Trophoblast cell (in vitro differentiated cells and primary cell): ENCODE measurements around the gene PRR33.

ENCODE experiments used
- DNase-seq, 2 donors: peaks; one replicate each; pipeline ENCODE4 v3.0.0-alpha.2; 2016
- H2AFZ ChIP-seq: 2 replicates; pipeline ENCODE4 v1.6.1; 2013; ENCODE audit warnings: low read length, moderate library complexity, mild to moderate bottlenecking; ENCODE audit not compliant: insufficient read depth, poor library complexity
- H2AK5ac ChIP-seq: 2 replicates; pipeline ENCODE4 v1.6.1; 2013; ENCODE audit warnings: mild to moderate bottlenecking, low read length
- H2BK120ac ChIP-seq: 2 replicates; pipeline ENCODE4 v1.6.1; 2013; ENCODE audit warnings: low read length, mild to moderate bottlenecking, moderate library complexity; ENCODE audit not compliant: insufficient read depth, poor library complexity
- H2BK12ac ChIP-seq: 2 replicates; pipeline ENCODE4 v1.6.1; 2013; ENCODE audit warnings: mild to moderate bottlenecking, low read length, moderate library complexity
- H2BK5ac ChIP-seq: 2 replicates; pipeline ENCODE4 v1.6.1; 2013; ENCODE audit warnings: low read length, low read depth, moderate library complexity, mild to moderate bottlenecking; ENCODE audit not compliant: poor library complexity
- H3K14ac ChIP-seq: 2 replicates; pipeline ENCODE4 v1.6.1; 2013; ENCODE audit warnings: mild to moderate bottlenecking, low read length
- H3K18ac ChIP-seq: 2 replicates; pipeline ENCODE4 v1.6.1; 2013; ENCODE audit warnings: mild to moderate bottlenecking, low read length
- H3K23ac ChIP-seq: 2 replicates; pipeline ENCODE4 v1.6.1; 2013; ENCODE audit warnings: low read length
- H3K27ac ChIP-seq: 2 replicates; pipeline ENCODE4 v1.5.1; 2013; ENCODE audit warnings: low read depth, mild to moderate bottlenecking, inconsistent platforms, low read length, moderate library complexity
- H3K27me3 ChIP-seq: 2 replicates; pipeline ENCODE4 v1.6.1; 2013; ENCODE audit warnings: inconsistent platforms, mild to moderate bottlenecking, low read length, moderate library complexity; ENCODE audit not compliant: insufficient read depth
- H3K36me3 ChIP-seq, 2 experiments: 1 replicate in 1 of 2; 2 replicates in 1 of 2; pipeline ENCODE4 v1.6.1; 2013; ENCODE audit warnings: low read length in 2 of 2, mild to moderate bottlenecking in 2 of 2, moderate library complexity in 1 of 2; ENCODE audit not compliant: insufficient read depth in 2 of 2, control insufficient read depth in 1 of 2
- H3K4ac ChIP-seq: 2 replicates; pipeline ENCODE4 v1.6.1; 2013; ENCODE audit warnings: low read depth, mild to moderate bottlenecking, low read length, moderate library complexity
- H3K4me1 ChIP-seq, 2 experiments: 1 replicate in 1 of 2; 2 replicates in 1 of 2; pipeline ENCODE4 v1.6.1; 2013; ENCODE audit warnings: low read length in 2 of 2, mild to moderate bottlenecking in 2 of 2, moderate library complexity in 1 of 2; ENCODE audit not compliant: insufficient read depth in 2 of 2, control insufficient read depth in 1 of 2
- H3K4me2 ChIP-seq: 2 replicates; pipeline ENCODE4 v1.6.1; 2013; ENCODE audit warnings: inconsistent platforms, mild to moderate bottlenecking, low read length, moderate library complexity
- H3K4me3 ChIP-seq: 2 replicates; pipeline ENCODE4 v1.5.1; 2013; ENCODE audit warnings: mild to moderate bottlenecking, low read depth, low read length, inconsistent platforms
- H3K79me1 ChIP-seq: one replicate; pipeline ENCODE4 v1.6.1; 2013; ENCODE audit warnings: low read length
- H3K79me2 ChIP-seq: 2 replicates; pipeline ENCODE4 v1.6.1; 2013; ENCODE audit warnings: low read length, mild to moderate bottlenecking; ENCODE audit not compliant: control insufficient read depth, insufficient read depth, poor library complexity
- H3K9ac ChIP-seq: 2 replicates; pipeline ENCODE4 v1.6.1; 2013; ENCODE audit warnings: mild to moderate bottlenecking, low read length
- H3K9me3 ChIP-seq: 2 replicates; pipeline ENCODE4 v1.6.1; 2013; ENCODE audit warnings: low read depth, mild to moderate bottlenecking, control low read depth, inconsistent platforms, low read length; ENCODE audit not compliant: insufficient read depth
- H4K12ac ChIP-seq: 2 replicates; pipeline ENCODE4 v1.6.1; 2013; ENCODE audit warnings: low read depth, mild to moderate bottlenecking, low read length, moderate library complexity
- H4K8ac ChIP-seq: 2 replicates; pipeline ENCODE4 v1.6.1; 2013; ENCODE audit warnings: low read depth, mild to moderate bottlenecking, low read length, moderate library complexity
- H4K91ac ChIP-seq: one replicate; pipeline ENCODE4 v1.6.1; 2013; ENCODE audit warnings: low read depth, mild to moderate bottlenecking, low read length, moderate library complexity
- WGBS: extraction: QIAGEN DNeasy Blood & Tissue Kit; methylation state at CpG from one replicate; pipeline ENCODE4 v1.1.7; 2013; ENCODE audit warnings: missing lambda C conversion rate; ENCODE audit not compliant: insufficient read length, insufficient coverage; ENCODE audit errors: extremely low coverage; 5-methylcytosine and 5-hydroxymethylcytosine counted together

The PRR33 gene

DNA sequence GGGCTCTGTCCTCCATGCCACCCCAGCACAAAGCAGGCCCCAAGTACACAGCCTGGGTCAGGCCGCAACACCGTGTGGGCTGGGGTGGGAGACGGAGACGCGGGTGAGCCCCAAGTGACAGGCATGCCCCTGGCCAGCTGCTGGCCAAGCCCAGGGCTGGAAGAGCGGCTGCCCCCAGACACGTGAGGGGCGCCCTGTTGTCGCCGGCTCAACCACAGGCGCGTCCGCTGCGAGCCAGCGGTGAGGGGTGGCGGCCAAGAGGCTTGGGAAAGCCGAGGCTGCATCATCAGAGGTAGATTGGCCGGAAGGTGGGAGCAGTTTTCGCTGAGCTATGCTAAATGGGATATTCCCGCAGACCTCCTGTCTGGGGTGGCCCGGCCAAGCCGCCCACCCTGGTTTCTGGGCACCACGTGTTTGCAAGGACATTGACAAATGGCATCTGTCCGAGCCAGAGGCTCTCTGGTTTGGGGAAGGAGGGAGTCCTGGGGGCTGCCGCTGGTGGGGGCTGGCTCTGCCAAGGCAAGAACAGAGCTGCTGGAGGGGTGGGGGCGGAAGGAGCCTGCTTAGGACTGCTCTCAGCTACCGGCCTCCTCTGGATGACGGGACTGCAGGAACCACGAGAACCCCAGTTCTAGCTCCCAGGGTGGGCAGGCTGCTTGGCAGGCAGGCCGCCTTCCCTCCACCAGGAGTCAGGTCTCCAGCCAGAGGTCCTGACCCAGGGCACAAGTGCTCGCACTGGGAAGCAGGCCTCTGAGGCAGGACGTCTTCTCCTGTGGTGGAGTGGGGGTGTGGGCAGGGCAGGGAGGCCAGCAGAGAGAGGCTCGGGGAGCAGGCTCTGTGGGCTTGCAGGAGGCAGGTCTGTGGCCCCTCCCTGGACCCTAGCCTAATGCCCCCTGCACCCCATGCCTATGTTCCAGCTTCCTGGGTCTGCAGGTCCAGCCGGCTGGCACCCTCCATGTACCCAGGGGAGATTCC, 552 bp downstream of the PRR33 start:
- Histone ChIP-seq H3K27me3 (no peaks in the 10 kb centered on the region), H3K9me3 (peaks cover 5% of the 10 kb centered on the region), H2AK5ac (peak overlapping the region; percentile 9), H3K79me2 (no peaks in the 10 kb centered on the region), H4K8ac (no peak overlapping the region), H2AFZ (no peak overlapping the region), H3K23ac (no peak overlapping the region), H3K14ac (no peak overlapping the region), H2BK120ac (no peak overlapping the region), H2BK5ac (no peak overlapping the region), H3K4me1 (no peaks in the 10 kb centered on the region), H3K9ac (no peak overlapping the region), H4K91ac (no peak overlapping the region), H3K4me3 (no peak overlapping the region), H3K36me3 (no peaks in the 10 kb centered on the region), H3K4me2 (no peak overlapping the region), H4K12ac (no peak overlapping the region), H3K79me1 (no peaks in the 10 kb centered on the region), H2BK12ac (no peak overlapping the region), H3K27ac (no peak overlapping the region), H3K4ac (no peak overlapping the region), H3K18ac (no peak overlapping the region)
- WGBS = no CpG with 5 or more reads among the region's 34 CpGs
- no peak for DNase-seq

DNA sequence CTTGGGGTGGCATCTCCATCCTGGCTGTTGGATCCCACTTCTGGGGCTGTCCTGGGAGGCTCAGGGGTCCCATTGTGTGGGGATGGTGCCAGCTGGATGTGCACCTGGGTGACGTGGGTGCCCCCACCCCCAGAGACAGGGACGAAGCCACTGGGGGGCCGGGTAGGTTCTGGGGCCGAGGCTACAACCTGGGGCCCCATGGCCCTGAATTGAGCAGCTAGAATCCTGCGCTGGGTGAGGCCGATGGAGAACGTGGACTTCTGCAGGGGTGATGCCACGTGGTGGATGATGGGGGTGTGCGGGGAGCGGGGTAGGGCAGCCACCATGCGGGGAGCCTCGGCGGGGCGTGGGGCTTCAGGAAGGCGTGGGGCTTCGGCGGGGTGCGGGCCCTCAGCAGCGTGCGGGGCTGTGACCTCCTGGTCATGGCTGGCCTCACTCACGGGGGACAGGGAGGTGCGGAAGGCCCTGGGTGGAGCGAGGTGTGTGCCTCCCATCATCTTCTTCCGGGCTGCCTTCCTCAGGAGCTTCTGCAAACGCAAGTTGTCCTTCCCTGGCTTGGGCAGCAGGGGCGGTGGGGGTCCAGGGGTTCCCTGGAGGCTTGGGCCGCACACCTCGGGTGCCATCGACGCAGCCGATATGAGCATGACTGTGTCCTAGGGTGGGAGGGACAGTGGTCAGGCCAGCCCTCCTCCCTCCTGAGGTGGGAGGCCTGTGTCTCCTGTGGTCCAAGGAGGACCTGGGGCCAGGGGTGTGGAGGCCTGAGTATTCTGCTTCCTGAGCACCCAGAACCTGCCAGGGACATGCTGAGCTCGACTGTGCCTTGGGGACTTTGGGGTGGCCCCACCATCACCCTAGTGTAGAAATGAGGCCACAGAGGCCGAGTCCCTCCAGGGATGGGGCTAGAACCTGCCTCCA, 1.5 kb downstream of the PRR33 start:
- no peak overlapping the region for H2BK12ac ChIP-seq
- no peak overlapping the region for H3K27ac ChIP-seq
- H3K4me3 ChIP-seq = no peak overlapping the region
- no peak overlapping the region for H3K9ac ChIP-seq
- no peak overlapping the region for H3K4me2 ChIP-seq
- WGBS = no CpG with 5 or more reads among the region's 33 CpGs
- no peaks in the 10 kb centered on the region for H3K36me3 ChIP-seq
- H4K12ac ChIP-seq = no peak overlapping the region
- H3K4ac ChIP-seq = no peak overlapping the region
- H3K18ac ChIP-seq = no peak overlapping the region
- no peak overlapping the region for H4K8ac ChIP-seq
- no peak for DNase-seq
- no peaks in the 10 kb centered on the region for H3K79me1 ChIP-seq
- H2AFZ ChIP-seq = no peak overlapping the region
- H3K27me3 ChIP-seq = no peaks in the 10 kb centered on the region
- H3K9me3 ChIP-seq = peaks cover 5% of the 10 kb centered on the region
- peak overlapping the region; percentile 9 for H2AK5ac ChIP-seq
- no peak overlapping the region for H3K23ac ChIP-seq
- H3K79me2 ChIP-seq = no peaks in the 10 kb centered on the region
- no peak overlapping the region for H2BK5ac ChIP-seq
- H3K4me1 ChIP-seq = no peaks in the 10 kb centered on the region
- H3K14ac ChIP-seq = no peak overlapping the region
- H2BK120ac ChIP-seq = no peak overlapping the region
- H4K91ac ChIP-seq = no peak overlapping the region

DNA sequence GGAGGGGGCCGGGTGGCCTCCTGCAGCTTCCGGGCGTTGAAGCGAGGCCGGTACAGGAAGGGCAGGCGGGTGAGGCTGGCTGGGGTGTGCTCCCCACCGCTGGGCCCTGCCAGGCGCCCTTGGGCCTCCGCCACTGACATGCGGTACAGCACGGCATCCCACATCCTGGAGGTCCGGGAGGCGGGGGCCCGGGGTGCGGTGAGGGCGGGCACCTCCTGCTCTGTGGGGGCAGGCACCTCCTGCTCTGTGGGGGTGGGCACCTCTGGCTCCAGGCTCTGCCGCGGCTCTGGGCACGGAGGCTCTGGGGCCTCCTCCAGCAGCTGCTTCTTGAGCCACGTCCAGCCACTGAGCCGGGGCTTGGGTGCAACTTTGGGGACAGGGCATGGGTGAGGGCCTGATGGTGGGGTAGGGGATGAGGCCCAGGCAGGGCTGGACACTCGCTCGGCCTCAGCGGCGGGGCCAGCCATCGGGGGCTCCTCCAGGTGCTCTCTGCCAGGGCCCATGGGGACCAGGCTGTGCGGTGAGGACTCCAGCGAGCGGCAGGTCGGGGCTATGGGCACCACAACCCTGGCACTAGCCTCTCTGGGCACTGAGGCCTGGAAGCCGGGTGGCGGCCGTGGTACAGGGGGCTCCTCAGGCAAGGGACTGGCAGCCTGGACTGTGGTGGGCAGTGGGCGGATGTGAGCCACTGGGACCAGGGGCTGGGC, 2.3 kb downstream of the PRR33 start:
- WGBS = no CpG with 5 or more reads among the region's 34 CpGs

GRCh38 chr11:1888811-1889210, 2.9 kb downstream of the PRR33 start:
- no peak overlapping the region for H3K4me3 ChIP-seq
- no peaks in the 10 kb centered on the region for H3K36me3 ChIP-seq
- no peak overlapping the region for H3K9ac ChIP-seq
- H2BK12ac ChIP-seq = no peak overlapping the region
- H4K8ac ChIP-seq = no peak overlapping the region
- no peak overlapping the region for H3K27ac ChIP-seq
- no peak overlapping the region for H4K91ac ChIP-seq
- no peaks in the 10 kb centered on the region for H3K4me1 ChIP-seq
- H2BK120ac ChIP-seq = no peak overlapping the region
- H3K79me2 ChIP-seq = no peaks in the 10 kb centered on the region
- H2AK5ac ChIP-seq = no peak overlapping the region
- DNase-seq = no peak
- H4K12ac ChIP-seq = no peak overlapping the region
- H3K23ac ChIP-seq = no peak overlapping the region
- no CpG with 5 or more reads among the region's 6 CpGs for WGBS
- H3K9me3 ChIP-seq = peaks cover 5% of the 10 kb centered on the region
- no peak overlapping the region for H2BK5ac ChIP-seq
- no peak overlapping the region for H3K18ac ChIP-seq
- H3K14ac ChIP-seq = no peak overlapping the region
- H2AFZ ChIP-seq = no peak overlapping the region
- H3K27me3 ChIP-seq = no peaks in the 10 kb centered on the region
- no peak overlapping the region for H3K4me2 ChIP-seq
- no peaks in the 10 kb centered on the region for H3K79me1 ChIP-seq
- no peak overlapping the region for H3K4ac ChIP-seq

More for the DNA sequence above, 2.3 kb downstream of the PRR33 start:
- Histone ChIP-seq H3K27ac (no peak overlapping the region), H3K23ac (no peak overlapping the region), H3K4ac (no peak overlapping the region), H3K4me1 (no peaks in the 10 kb centered on the region), H4K91ac (no peak overlapping the region), H2AK5ac (no peak overlapping the region), H2BK120ac (no peak overlapping the region), H3K9ac (no peak overlapping the region), H3K4me3 (no peak overlapping the region), H3K79me1 (no peaks in the 10 kb centered on the region), H3K36me3 (no peaks in the 10 kb centered on the region), H4K12ac (no peak overlapping the region), H3K4me2 (no peak overlapping the region), H3K27me3 (no peaks in the 10 kb centered on the region), H2BK12ac (no peak overlapping the region), H3K79me2 (no peaks in the 10 kb centered on the region), H2BK5ac (no peak overlapping the region), H3K14ac (no peak overlapping the region), H4K8ac (no peak overlapping the region), H3K18ac (no peak overlapping the region), H2AFZ (no peak overlapping the region), H3K9me3 (peaks cover 5% of the 10 kb centered on the region)
- no peak for DNase-seq
